Neural cell (in vitro differentiated cells): Measurements from ENCODE around the gene RAPGEF5.

Experiments
- EP300 ChIP-seq: fragments of 450-650 bp; conservative IDR thresholded peaks from 2 replicates; pipeline ENCODE4 v1.6.1; 2014; ENCODE audit warnings: antibody characterized with exemption, mild to moderate bottlenecking, moderate library complexity; ENCODE audit not compliant: poor library complexity, severe bottlenecking
- EZH2 ChIP-seq: fragments of 200-600, 300-800 bp; shearing (Covaris generic), sonication (generic); IDR thresholded peaks from 2 replicates; pipeline ENCODE4 v1.6.1; 2014; ENCODE audit warnings: antibody characterized with exemption, low read length, borderline replicate concordance, mild to moderate bottlenecking; ENCODE audit not compliant: insufficient read depth, poor library complexity, severe bottlenecking
- MXI1 ChIP-seq: fragments of 450-650 bp; conservative IDR thresholded peaks from 2 replicates; pipeline ENCODE4 v1.6.1; 2014; ENCODE audit warnings: antibody characterized with exemption, mild to moderate bottlenecking; ENCODE audit not compliant: poor library complexity, severe bottlenecking
- POLR2AphosphoS5 ChIP-seq: IDR thresholded peaks from 2 replicates; pipeline ENCODE4 v1.6.1; 2012
- RAD21 ChIP-seq: fragments of 450-650 bp; conservative IDR thresholded peaks from 2 replicates; pipeline ENCODE4 v1.6.1; 2014; ENCODE audit warnings: antibody characterized with exemption, mild to moderate bottlenecking, moderate library complexity
- REST ChIP-seq: IDR thresholded peaks from 2 replicates; pipeline ENCODE4 v1.6.1; 2012; ENCODE audit warnings: borderline replicate concordance
- TAF1 ChIP-seq: IDR thresholded peaks from 2 replicates; pipeline ENCODE4 v1.6.1; 2012; ENCODE audit warnings: low read depth
- TF ChIP-seq, protein P1 (sequence below): fragments of 450-650 bp; IDR thresholded peaks from 2 replicates; pipeline ENCODE4 v1.5.1; 2014; ENCODE audit warnings: antibody characterized with exemption, mild to moderate bottlenecking, moderate library complexity; ENCODE audit not compliant: poor library complexity, severe bottlenecking

GRCh38 chr7:22214000-22214399 is 143.0 kb downstream of the RAPGEF5 start:
- TF ChIP-seq EZH2: no peak
- TF ChIP-seq, protein P1, sequence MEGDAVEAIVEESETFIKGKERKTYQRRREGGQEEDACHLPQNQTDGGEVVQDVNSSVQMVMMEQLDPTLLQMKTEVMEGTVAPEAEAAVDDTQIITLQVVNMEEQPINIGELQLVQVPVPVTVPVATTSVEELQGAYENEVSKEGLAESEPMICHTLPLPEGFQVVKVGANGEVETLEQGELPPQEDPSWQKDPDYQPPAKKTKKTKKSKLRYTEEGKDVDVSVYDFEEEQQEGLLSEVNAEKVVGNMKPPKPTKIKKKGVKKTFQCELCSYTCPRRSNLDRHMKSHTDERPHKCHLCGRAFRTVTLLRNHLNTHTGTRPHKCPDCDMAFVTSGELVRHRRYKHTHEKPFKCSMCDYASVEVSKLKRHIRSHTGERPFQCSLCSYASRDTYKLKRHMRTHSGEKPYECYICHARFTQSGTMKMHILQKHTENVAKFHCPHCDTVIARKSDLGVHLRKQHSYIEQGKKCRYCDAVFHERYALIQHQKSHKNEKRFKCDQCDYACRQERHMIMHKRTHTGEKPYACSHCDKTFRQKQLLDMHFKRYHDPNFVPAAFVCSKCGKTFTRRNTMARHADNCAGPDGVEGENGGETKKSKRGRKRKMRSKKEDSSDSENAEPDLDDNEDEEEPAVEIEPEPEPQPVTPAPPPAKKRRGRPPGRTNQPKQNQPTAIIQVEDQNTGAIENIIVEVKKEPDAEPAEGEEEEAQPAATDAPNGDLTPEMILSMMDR: no peak
- no peak for TF ChIP-seq POLR2AphosphoS5
- no peak for TF ChIP-seq EP300
- TF ChIP-seq REST: no peak
- no peak for TF ChIP-seq RAD21
- TF ChIP-seq MXI1: no peak
- TF ChIP-seq TAF1: no peak
